HCT116 (cell line): ENCODE measurements around the gene XPNPEP3. TPM values are rescaled to one million over a fixed set of nuclear protein-coding genes. Genes with fewer than 3 reads are reported as not detected.

Source experiments
- ATAC-seq: fragments of 200-7000 bp; cut with Tn5 transposase; 2 replicates; pipeline ENCODE4 v1.9.1; 2020; ENCODE audit warnings: mild to moderate bottlenecking, moderate library complexity
- BruUV-seq: library from RNA; stranded (reverse); fragments of 400-500 nt; replicated peaks from 2 replicates; lab custom pipeline; 2021; lab: Mats Ljungman, UMichigan
- CTCF ChIA-PET: fragments of 300-600 bp; sonication (Branson Sonifier 250); formaldehyde crosslinking; loops from one replicate; lab custom pipeline; 2021; ENCODE audit warnings: antibody characterized with exemption; lab: Charles Lee
- POLR2A ChIA-PET: fragments of 300-600, 350-600 bp; sonication (Branson Sonifier 250); formaldehyde crosslinking; loops from one replicate; lab custom pipeline; 2021; ENCODE audit warnings: antibody characterized with exemption; lab: Charles Lee
- RAD21 ChIA-PET, 2 experiments: fragments of 300-600 bp; sonication (Branson Sonifier 250); formaldehyde crosslinking; loops; one replicate each; lab custom pipeline; 2023; ENCODE audit warnings: low total read pairs in 2 of 2; ENCODE audit not compliant: uncharacterized antibody in 2 of 2, unreplicated experiment in 2 of 2, low non-redundant PET in 1 of 2; lab: Charles Lee
- DNase-seq: peaks from one replicate; pipeline ENCODE4 v3.0.0-alpha.2; 2010; ENCODE audit warnings: low read depth, low spot score
- H2AFZ ChIP-seq: fragments of 200-600 bp; shearing (Covaris generic), sonication (generic); 2 replicates; pipeline ENCODE4 v1.6.1; 2017; ENCODE audit warnings: low read depth, mixed run types, mixed read lengths, antibody characterized with exemption, low read length; ENCODE audit not compliant: poor library complexity, severe bottlenecking
- H3K27ac ChIP-seq: 2 replicates; pipeline ENCODE4 v1.5.1; 2012; ENCODE audit warnings: low read depth, low read length
- H3K27me3 ChIP-seq: fragments of 200-600 bp; sonication (generic); 2 replicates; pipeline ENCODE4 v1.6.1; 2016; ENCODE audit warnings: mixed run types, low read length, mixed read lengths; ENCODE audit not compliant: insufficient read depth
- H3K36me3 ChIP-seq, 2 experiments: fragments of 200-500 bp in 1 of 2; fragments of 200-600 bp in 1 of 2; sonication (Bioruptor generic) in 1 of 2; sonication (generic) in 1 of 2; 2 replicates each; pipeline versions ENCODE4 v1.5.1 to v1.6.1; 2014 to 2016; ENCODE audit warnings: low read length in 2 of 2, inconsistent platforms in 1 of 2, mixed read lengths in 1 of 2, mixed run types in 1 of 2; ENCODE audit not compliant: insufficient read depth in 2 of 2, control insufficient read depth in 1 of 2
- H3K4me1 ChIP-seq, 2 experiments: fragments of 200-600 bp in 1 of 2; sonication (generic) in 1 of 2; 2 replicates each; pipeline versions ENCODE4 v1.5.1 to v1.6.1; 2012 to 2017; ENCODE audit warnings: low read length in 2 of 2, inconsistent platforms in 1 of 2, mild to moderate bottlenecking in 1 of 2, mixed read lengths in 1 of 2, mixed run types in 1 of 2, moderate library complexity in 1 of 2; ENCODE audit not compliant: insufficient read depth in 2 of 2, control insufficient read depth in 1 of 2
- H3K4me2 ChIP-seq: fragments of 200-600 bp; sonication (generic); 2 replicates; pipeline ENCODE4 v1.6.1; 2017; ENCODE audit warnings: mixed run types, low read length, mixed read lengths
- H3K4me3 ChIP-seq, 2 experiments: fragments of 200-600 bp in 1 of 2; sonication (generic) in 1 of 2; replicated peaks in 1 of 2; 2 replicates each; pipeline ENCODE4 v1.5.1; 2011 to 2016; ENCODE audit warnings: low read length in 2 of 2, control low read depth in 1 of 2, low read depth in 1 of 2, mild to moderate bottlenecking in 1 of 2, mixed read lengths in 1 of 2, mixed run types in 1 of 2
- H3K79me2 ChIP-seq: fragments of 200-600 bp; sonication (generic); 2 replicates; pipeline ENCODE4 v1.6.1; 2017; ENCODE audit warnings: mild to moderate bottlenecking, mixed run types, low read length, moderate library complexity, mixed read lengths; ENCODE audit not compliant: insufficient read depth
- H3K9ac ChIP-seq: fragments of 200-600 bp; sonication (generic); 2 replicates; pipeline ENCODE4 v1.6.1; 2016; ENCODE audit warnings: low read length, mixed read lengths
- H3K9me2 ChIP-seq: fragments of 200-600 bp; sonication (generic), shearing (Covaris generic); 2 replicates; pipeline ENCODE4 v1.6.1; 2017; ENCODE audit warnings: mixed run types, mild to moderate bottlenecking, moderate library complexity; ENCODE audit not compliant: insufficient read depth
- H3K9me3 ChIP-seq, 2 experiments: fragments of 200-500 bp in 1 of 2; fragments of 200-600 bp in 1 of 2; sonication (Bioruptor generic) in 1 of 2; sonication (generic) in 1 of 2; 2 replicates each; pipeline ENCODE4 v1.6.1; 2014 to 2017; ENCODE audit warnings: low read length in 2 of 2, mixed read lengths in 2 of 2, inconsistent platforms in 1 of 2, low read depth in 1 of 2, mild to moderate bottlenecking in 1 of 2, mixed run types in 1 of 2, moderate library complexity in 1 of 2; ENCODE audit not compliant: control insufficient read depth in 1 of 2, insufficient read depth in 1 of 2
- H4K20me1 ChIP-seq: fragments of 200-600 bp; sonication (generic), shearing (Covaris generic); 2 replicates; pipeline ENCODE4 v1.6.1; 2017; ENCODE audit warnings: mixed run types, mild to moderate bottlenecking, moderate library complexity; ENCODE audit not compliant: insufficient read depth
- CBX3 ChIP-seq: IDR thresholded peaks from 2 replicates; pipeline ENCODE4 v1.6.1; 2012; ENCODE audit warnings: low read depth
- CEBPB ChIP-seq: IDR thresholded peaks from 2 replicates; pipeline ENCODE4 v1.6.1; 2012; ENCODE audit warnings: low read depth
- EGR1 ChIP-seq: IDR thresholded peaks from 2 replicates; pipeline ENCODE4 v1.6.1; 2012; ENCODE audit warnings: low read depth
- ELF1 ChIP-seq: IDR thresholded peaks from 2 replicates; pipeline ENCODE4 v1.6.1; 2012; ENCODE audit warnings: low read depth, borderline replicate concordance
- EZH2 ChIP-seq: fragments of 200-600 bp; sonication (generic); IDR thresholded peaks from 2 replicates; pipeline ENCODE4 v1.6.1; 2017; ENCODE audit warnings: antibody characterized with exemption, mixed run types
- EZH2phosphoT487 ChIP-seq: fragments of 200-600 bp; IDR thresholded peaks from 2 replicates; pipeline ENCODE4 v1.6.1; 2018; ENCODE audit warnings: antibody characterized with exemption, borderline replicate concordance
- FOSL1 ChIP-seq: IDR thresholded peaks from 2 replicates; pipeline ENCODE4 v1.6.1; 2012; ENCODE audit warnings: low read depth
- JUND ChIP-seq: IDR thresholded peaks from 2 replicates; pipeline ENCODE4 v1.6.1; 2012
- POLR2A ChIP-seq: IDR thresholded peaks from 2 replicates; pipeline ENCODE4 v1.7.0; 2011; ENCODE audit warnings: borderline replicate concordance; ENCODE audit not compliant: insufficient read depth, insufficient read length; ENCODE audit errors: extremely low read depth
- RAD21 ChIP-seq: IDR thresholded peaks from 2 replicates; pipeline ENCODE4 v1.6.1; 2012; ENCODE audit warnings: low read depth, mild to moderate bottlenecking
- SIN3A ChIP-seq: IDR thresholded peaks from 2 replicates; pipeline ENCODE4 v1.6.1; 2012; ENCODE audit warnings: low read depth
- SRF ChIP-seq: IDR thresholded peaks from 2 replicates; pipeline ENCODE4 v1.6.1; 2012; ENCODE audit warnings: low read depth
- YY1 ChIP-seq: IDR thresholded peaks from 2 replicates; pipeline ENCODE4 v1.6.1; 2011; ENCODE audit warnings: low read length, low read depth, moderate library complexity, mild to moderate bottlenecking; ENCODE audit not compliant: insufficient replicate concordance; ENCODE audit errors: extremely low read depth
- ZFX ChIP-seq: fragments of 450-650 bp; IDR thresholded peaks from 2 replicates; pipeline ENCODE4 v1.6.1; 2017
- ZNF274 ChIP-seq: fragments of 200-500 bp; sonication (Bioruptor generic); IDR thresholded peaks from 2 replicates; pipeline ENCODE4 v1.6.1; 2014; ENCODE audit warnings: mild to moderate bottlenecking, low read depth, low read length, inconsistent platforms
- intact Hi-C: fragments of 100-400 bp; cut with micrococcal nuclease; formaldehyde crosslinking; loops from 2 replicates; pipeline ENCODE4 v1.10.0; 2022
- total RNA-seq: library from RNA; stranded (reverse); gene quantifications from one replicate; pipeline ENCODE4 v1.2.1, GENCODE V29; 2021; ENCODE audit not compliant: unreplicated experiment
- TF ChIP-seq, protein P1 (sequence below): IDR thresholded peaks from 2 replicates; pipeline ENCODE4 v1.6.1; 2012
- TF ChIP-seq, protein P2 (sequence below): IDR thresholded peaks from 2 replicates; pipeline ENCODE4 v1.6.1; 2012
- TF ChIP-seq, protein P3 (sequence below): IDR thresholded peaks from 2 replicates; pipeline ENCODE4 v1.6.1; 2012; ENCODE audit warnings: low read depth
- TF ChIP-seq, protein P4 (sequence below), 3 experiments: fragments of 200-600 bp in 1 of 3; sonication (generic) in 1 of 3; IDR thresholded peaks in 2 of 3; conservative IDR thresholded peaks in 1 of 3; 2 replicates each; pipeline ENCODE4 v1.5.1; 2012 to 2017; ENCODE audit warnings: low read depth in 2 of 3, low read length in 2 of 3, antibody characterized with exemption in 1 of 3, borderline replicate concordance in 1 of 3, control low read depth in 1 of 3, mild to moderate bottlenecking in 1 of 3, mixed read lengths in 1 of 3, mixed run types in 1 of 3, moderate library complexity in 1 of 3; ENCODE audit not compliant: insufficient read depth in 1 of 3

The XPNPEP3 gene
- total RNA-seq, 1 experiment from 2014 or later = 29.8 TPM

DNA sequence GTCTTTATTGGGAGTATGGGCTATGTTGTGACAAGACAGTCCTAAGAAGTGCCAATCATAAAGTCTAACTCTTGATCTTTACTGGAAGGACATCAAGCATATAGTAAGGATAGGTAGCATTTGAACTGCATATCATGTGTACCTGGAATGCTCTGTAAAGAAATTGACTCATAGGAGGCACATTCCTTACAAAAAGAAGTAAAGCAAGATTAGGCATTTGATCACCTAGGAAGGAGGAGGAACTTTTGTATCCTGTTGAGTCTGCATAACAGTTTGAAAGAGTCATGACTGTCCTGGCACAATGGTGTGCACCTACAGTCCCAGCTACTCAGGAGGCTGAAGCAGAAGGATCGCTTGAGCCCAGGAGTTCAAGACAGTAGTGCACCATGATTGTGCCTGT, 47.2 kb downstream of the XPNPEP3 start:
- CTCF ChIA-PET = no interaction called here
- no peaks in the 10 kb centered on the region for H3K4me1 ChIP-seq
- H3K36me3 ChIP-seq = peaks cover 9 to 10% of the 10 kb centered on the region in 2 experiments; a peak in 3 of 4 replicates
- no peak overlapping the region for H3K4me2 ChIP-seq
- H3K9me3 ChIP-seq = no peaks in the 10 kb centered on the region
- no peak overlapping the region for H2AFZ ChIP-seq
- no peak for ATAC-seq
- no peaks in the 10 kb centered on the region for H3K9me2 ChIP-seq
- BruUV-seq = no TSS peak
- TF ChIP-seq FOSL1 (no peak), EZH2 (no peak), RAD21 (no peak), EGR1 (no peak), JUND (no peak), SRF (no peak), SIN3A (no peak), ZFX (no peak), CBX3 (no peak), EZH2phosphoT487 (no peak), POLR2A (no peak), ZNF274 (no peak), ELF1 (no peak), YY1 (no peak), CEBPB (no peak)
- TF ChIP-seq, protein P1, sequence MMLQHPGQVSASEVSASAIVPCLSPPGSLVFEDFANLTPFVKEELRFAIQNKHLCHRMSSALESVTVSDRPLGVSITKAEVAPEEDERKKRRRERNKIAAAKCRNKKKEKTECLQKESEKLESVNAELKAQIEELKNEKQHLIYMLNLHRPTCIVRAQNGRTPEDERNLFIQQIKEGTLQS = no peak
- TF ChIP-seq, protein P2, sequence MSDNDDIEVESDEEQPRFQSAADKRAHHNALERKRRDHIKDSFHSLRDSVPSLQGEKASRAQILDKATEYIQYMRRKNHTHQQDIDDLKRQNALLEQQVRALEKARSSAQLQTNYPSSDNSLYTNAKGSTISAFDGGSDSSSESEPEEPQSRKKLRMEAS = no peak
- TF ChIP-seq, protein P3, sequence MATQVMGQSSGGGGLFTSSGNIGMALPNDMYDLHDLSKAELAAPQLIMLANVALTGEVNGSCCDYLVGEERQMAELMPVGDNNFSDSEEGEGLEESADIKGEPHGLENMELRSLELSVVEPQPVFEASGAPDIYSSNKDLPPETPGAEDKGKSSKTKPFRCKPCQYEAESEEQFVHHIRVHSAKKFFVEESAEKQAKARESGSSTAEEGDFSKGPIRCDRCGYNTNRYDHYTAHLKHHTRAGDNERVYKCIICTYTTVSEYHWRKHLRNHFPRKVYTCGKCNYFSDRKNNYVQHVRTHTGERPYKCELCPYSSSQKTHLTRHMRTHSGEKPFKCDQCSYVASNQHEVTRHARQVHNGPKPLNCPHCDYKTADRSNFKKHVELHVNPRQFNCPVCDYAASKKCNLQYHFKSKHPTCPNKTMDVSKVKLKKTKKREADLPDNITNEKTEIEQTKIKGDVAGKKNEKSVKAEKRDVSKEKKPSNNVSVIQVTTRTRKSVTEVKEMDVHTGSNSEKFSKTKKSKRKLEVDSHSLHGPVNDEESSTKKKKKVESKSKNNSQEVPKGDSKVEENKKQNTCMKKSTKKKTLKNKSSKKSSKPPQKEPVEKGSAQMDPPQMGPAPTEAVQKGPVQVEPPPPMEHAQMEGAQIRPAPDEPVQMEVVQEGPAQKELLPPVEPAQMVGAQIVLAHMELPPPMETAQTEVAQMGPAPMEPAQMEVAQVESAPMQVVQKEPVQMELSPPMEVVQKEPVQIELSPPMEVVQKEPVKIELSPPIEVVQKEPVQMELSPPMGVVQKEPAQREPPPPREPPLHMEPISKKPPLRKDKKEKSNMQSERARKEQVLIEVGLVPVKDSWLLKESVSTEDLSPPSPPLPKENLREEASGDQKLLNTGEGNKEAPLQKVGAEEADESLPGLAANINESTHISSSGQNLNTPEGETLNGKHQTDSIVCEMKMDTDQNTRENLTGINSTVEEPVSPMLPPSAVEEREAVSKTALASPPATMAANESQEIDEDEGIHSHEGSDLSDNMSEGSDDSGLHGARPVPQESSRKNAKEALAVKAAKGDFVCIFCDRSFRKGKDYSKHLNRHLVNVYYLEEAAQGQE = no peak
- TF ChIP-seq, protein P4, sequence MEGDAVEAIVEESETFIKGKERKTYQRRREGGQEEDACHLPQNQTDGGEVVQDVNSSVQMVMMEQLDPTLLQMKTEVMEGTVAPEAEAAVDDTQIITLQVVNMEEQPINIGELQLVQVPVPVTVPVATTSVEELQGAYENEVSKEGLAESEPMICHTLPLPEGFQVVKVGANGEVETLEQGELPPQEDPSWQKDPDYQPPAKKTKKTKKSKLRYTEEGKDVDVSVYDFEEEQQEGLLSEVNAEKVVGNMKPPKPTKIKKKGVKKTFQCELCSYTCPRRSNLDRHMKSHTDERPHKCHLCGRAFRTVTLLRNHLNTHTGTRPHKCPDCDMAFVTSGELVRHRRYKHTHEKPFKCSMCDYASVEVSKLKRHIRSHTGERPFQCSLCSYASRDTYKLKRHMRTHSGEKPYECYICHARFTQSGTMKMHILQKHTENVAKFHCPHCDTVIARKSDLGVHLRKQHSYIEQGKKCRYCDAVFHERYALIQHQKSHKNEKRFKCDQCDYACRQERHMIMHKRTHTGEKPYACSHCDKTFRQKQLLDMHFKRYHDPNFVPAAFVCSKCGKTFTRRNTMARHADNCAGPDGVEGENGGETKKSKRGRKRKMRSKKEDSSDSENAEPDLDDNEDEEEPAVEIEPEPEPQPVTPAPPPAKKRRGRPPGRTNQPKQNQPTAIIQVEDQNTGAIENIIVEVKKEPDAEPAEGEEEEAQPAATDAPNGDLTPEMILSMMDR (IDR thresholded peaks at IDR 0.05 in 2 of 3, conservative IDR thresholded peaks at IDR 0.05 in 1 of 3; ENCODE audit: borderline replicate concordance in 1 of 3, insufficient read depth in 1 of 3, low read depth in 2 of 3, low read length in 2 of 3) = no peak
- TF ChIP-seq, all 23 proteins: peak for 0
- RAD21 ChIA-PET = no interaction called here
- Histone ChIP-seq H4K20me1 (no peaks in the 10 kb centered on the region), H3K27ac (no peak overlapping the region), H3K4me3 (no peak overlapping the region), H3K9ac (no peak overlapping the region), H3K27me3 (no peaks in the 10 kb centered on the region), H3K79me2 (no peaks in the 10 kb centered on the region)
- intact Hi-C loops = no loop called here
- POLR2A ChIA-PET = no interaction called here
- no peak for DNase-seq
